ENCODE data around the gene RAD9A.

Gene RAD9A

DNA sequence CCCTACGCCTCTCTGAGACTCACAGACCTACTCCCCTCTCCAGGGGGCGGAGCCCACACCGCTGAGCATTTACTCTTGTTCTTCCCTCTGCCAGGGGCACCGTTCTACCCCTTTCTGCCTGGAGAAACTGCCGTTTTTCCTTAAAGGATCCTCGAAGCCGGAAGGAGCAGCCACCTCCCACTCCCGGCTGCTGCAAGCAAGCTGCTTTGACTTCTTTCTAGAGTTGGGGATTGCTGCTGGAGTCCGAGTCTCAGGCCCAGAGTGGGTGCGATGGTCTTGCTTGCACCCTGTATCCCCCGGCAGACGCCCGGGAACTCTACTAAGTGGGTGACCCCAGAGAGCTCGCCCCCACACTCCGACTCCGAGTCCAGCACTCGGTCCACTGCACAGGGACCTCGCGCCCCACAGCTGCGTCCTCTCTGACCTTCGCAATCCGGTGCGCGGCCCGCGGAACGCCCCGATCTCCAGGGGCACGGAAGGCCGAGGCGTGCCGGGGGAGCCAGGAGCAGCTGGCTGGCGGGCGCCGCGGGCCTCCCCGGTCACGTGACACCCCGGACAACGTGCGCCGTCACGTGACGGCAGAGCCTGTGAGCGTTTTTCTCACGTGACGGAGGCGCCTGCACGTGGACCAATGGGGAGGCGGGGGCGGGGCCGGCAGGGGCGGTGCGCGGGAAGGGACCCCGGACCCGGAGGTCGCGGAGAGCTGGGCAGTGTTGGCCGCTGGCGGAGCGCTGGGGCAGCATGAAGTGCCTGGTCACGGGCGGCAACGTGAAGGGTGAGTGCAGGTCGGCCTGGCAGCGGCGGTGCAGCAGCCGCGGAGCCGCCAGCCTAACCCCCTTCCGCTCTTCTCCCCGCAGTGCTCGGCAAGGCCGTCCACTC is at the start of gene RAD9A:
RAD9A (plus strand) TSS at position 683 of the 879 bp plus-strand sequence; CDS start at position 742, 59 bp downstream.
- DNase-seq (ENCODE audit: low read depth in 1 of 2, low spot score in 1 of 2), result peak; percentile 85 to 90

DNA sequence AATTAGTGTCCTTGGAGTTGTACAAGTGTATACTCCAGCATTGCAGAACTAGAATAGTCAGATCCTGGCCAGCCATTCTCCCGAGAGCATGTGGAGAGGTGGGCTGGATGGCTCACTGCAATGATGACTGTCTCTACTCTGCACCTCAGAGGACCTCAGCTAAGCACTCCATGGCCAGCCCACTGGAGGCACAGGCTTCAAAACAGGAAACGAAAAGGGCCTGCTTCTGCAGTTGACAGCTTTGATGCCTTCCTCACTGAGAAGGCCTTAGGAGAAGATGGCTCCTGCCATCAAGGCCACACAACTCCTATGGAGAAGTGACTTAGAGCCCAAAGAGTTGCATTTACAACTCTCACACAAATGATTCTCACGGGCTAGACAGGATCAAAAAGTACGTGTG is 47.5 kb upstream of the RAD9A start:
- DNase-seq (ENCODE audit: low read depth in 1 of 2, low spot score in 1 of 2), result no peak

DNA sequence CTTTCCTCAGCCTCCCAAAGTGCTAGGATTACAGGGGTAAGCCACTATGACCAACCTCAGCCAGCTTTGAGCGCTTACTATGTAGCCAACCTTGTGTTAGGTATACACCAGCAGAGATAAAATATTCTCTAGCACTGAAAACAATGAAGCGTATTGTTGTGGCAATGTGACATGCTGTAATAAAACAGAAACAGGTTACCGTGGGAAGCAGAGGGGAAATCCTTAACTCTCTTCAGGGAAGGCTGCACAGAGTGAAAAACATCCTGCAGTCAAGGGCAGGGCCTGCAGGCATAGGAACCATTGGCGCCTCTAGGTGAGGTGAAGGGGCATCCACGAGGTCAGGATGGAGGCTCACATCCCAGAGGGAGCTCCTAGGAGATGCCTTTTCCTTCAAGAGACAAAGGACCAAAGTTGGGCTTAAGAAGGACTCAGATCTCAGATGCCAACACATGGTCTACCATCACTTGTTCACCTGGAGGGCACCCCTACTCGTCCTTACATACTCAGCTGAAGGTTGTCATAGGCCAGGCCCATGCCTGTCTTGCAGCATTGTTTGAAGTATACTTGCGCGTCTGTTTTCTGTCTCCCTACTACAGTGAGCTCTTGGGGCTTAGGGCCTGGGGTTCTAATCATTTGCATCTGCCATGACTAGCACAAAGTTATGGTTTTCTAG is 46.4 kb upstream of the RAD9A start:
- DNase-seq (ENCODE audit: low read depth in 1 of 2, low spot score in 1 of 2), result no peak

DNA sequence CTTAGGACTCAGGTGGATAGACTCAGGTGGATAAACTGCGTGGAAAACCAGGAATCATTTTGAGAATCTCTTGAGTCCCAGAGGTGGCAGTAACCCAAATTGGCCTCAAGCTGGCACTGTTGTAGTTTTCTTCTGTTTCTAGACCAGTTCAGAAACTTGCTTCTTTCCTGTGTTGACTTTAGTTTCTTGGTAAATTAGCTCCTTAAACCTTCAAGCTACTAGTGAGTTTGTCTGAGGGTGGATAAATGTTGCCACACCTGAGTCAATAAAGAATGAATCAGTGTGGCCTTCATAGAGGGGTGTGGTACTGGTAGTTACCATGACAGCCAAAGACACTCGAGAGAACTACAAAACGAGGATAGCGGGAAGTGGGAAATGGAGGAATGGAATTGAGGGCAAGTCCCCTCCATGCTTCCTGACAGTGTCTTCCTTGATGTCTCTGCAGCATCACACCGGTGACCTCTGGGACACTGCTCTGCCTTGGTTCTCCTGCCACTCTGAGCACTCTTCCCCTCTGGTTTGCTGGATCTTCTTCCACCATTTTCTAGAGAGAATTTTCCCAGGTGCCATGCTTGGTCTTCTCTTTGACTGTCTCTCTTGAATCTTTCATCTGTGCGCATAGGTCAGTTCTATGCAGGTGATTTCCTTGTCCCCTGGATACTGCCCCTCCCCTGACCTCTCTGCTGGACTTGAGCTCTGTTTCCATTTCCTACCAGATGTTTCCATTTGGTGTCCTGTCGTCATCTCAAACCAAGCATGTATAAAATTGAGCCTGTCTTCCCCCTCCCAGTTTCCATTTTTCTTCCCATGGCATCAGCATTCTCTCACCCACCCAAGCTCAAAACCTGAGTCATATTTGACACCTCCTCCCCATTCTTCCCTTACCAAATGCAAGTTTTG is 45.6 kb upstream of the RAD9A start:
- no peak for DNase-seq (ENCODE audit: low read depth in 1 of 2, low spot score in 1 of 2)

DNA sequence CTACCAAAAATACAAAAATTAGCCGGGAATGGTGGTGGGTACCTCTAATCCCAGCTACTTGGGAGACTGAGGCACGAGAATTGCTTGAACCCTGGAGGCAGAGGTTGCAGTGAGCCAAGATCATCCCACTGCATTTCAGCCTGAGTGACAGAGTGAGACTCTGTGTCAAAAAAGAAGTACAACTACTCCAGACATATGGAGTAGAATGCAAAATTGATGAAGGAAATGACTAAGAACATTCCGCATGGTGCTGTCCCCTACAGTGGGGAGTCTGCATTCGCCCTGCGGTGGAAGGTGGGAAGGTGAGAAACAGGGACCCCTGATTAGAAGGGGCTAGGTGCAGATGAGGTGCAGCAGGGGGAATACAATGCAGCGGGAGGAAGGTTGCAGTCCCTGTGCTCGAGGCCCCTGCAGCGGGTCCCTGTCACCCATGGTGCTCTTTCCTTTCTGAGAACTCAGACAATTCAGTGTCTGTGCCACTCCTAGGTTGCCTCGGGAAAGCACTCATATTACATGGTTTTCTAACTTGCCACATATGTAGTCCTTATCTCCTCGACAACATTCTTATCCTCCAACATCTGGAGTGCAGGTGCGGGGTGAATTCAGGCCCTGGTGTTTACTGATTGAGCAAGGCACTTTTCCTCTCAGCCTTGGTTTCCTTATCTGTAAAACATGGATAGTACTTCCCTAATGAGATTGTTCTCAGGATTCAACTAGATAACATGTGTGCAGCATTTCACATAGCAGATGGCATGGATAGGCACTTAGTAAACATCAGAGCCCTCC is 43.6 kb upstream of the RAD9A start:
- DNase-seq (ENCODE audit: low read depth in 1 of 2, low spot score in 1 of 2), result no peak

DNA sequence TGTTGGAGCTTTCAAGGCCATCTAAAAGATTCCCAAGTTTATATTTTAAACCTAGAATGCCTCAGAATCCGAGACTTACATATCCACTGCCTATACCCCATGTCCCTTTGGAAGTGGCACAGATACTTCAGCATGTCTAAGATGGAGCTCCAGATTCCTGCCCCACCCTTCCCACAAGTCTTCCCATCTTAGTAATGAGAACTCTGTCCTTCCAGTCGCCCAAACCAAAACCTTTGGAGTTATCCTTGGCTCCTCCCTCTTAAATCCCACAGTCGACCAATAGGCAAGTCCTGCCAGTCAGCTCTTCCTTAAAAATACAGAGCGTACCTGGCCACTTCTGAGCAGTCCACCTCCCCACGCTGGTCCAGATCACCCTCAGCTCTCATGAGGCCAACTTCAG is 42.8 kb upstream of the RAD9A start:
- DNase-seq (ENCODE audit: low read depth in 1 of 2, low spot score in 1 of 2), result no peak

DNA sequence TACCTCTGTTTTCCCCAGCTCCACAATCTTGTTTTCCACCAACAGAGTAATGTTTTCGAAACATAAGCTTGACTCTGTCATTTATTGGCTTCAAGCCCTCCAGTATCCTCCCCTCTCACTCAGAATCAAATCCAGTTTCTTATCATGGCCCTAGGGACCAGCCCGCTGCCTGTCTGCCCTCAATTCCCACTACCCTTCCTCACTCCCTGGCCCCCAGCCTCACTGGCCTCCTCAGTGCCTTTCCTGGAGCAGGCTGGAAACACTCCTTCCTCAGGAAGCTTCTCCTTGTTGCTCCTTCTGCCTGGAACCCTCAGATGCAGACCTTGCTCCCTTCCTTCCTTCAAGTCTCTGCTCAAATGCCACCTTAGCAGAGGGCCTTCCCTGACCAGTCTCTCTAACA is 42.3 kb upstream of the RAD9A start:
- no peak for DNase-seq (ENCODE audit: low read depth in 1 of 2, low spot score in 1 of 2)

DNA sequence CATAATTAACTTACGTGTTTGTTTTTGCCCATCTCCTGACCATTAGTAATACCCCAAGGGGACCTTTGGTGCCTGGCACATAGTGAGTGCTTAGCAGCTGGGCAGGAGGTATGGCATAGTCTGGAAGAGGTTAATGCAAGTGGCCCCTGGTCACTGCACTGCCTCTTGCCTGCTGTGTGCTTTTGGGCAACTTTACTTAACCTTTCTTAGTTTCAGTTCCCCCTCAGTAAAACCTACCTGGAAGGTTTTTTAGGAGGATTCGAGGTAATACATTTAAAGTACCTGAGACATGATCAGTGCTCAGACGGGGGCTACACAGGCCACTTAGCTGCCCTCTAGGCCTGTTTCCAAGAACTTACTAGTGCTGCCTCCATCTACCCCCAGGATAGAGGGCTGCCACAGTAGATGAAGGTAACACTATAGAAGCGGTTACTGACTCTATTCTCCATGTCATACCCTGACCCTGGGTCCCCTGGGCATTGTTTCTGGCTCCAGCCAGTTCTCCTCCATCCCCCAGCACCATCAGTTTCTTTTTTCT is 41.8 kb upstream of the RAD9A start:
- no peak for DNase-seq (ENCODE audit: low read depth in 1 of 2, low spot score in 1 of 2)

DNA sequence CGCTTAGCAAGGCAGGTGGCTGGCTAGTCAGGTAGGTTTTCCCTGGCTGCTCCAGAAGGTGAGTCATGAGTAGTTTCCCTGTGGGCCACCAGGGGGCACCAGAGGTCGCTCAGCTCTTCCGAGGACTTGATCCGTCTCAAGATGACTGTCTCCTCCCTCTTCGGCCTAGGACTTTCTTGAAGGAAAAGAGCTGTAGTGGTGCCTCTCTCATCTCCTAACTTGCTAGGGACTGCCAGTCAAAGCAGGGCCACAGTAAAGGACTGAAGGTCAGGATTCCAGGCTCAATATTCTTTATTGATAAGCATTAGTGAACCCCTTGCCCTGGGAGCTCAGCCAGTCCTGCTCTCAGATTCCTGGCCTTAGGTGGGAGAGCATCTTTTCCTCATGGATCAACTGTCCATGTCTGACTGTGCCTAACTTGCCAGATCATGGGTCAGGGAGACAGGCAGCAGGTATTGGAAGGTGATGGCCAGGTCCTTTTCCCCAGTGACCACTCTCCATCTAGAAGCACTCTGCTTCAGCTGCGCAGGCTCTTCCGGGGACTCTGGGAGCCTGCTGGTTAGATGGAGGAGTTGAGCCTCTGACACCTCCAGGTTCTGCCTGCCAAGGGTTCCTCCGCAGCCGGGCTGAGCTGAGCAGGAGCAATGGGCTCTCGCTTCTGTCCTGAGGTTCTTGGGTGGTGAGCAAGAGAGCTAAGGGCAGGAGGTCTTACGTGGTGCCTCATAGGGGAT is 40.3 kb upstream of the RAD9A start:
- DNase-seq (ENCODE audit: low read depth in 1 of 2, low spot score in 1 of 2), result peak; percentile 37 to 47

DNA sequence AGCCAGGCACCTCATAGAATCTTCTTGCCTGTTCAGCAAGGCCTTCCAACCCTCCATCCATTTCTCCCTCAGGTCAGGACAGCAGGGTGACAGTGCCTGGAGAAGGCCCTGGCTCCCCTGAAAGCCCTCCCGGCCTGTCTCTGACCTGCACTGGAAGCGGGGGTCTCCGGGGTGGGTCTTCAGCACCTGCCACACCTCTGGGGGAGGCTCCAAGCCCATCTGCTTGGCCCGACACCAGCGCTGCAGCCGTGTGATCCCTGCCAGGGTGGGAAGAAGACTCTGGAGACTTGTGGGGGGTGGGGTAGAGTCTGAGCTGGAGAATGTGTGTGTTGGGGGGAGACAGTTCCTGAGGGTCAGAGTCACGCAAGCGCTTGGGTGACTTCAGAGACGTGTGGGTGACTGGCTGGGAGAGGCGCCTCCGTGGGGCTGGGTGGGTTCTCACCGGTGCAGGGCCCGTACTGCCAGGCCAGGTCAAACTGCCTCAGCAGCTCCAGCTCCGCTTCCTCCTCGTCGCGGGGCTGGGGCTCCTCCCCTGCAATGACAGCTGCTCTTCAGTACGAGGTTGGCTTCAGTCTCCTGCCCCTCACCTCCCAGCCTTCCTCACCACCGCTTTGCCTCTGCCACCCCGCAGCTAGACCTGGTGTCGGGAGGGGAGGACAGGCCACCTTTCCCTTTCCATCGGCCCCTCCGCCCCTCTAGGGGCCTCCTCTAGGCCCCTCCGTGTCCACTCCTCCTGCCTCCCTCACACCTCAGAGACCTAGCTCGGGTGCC is 39.1 kb upstream of the RAD9A start:
- no peak for DNase-seq (ENCODE audit: low read depth in 1 of 2, low spot score in 1 of 2)

DNA sequence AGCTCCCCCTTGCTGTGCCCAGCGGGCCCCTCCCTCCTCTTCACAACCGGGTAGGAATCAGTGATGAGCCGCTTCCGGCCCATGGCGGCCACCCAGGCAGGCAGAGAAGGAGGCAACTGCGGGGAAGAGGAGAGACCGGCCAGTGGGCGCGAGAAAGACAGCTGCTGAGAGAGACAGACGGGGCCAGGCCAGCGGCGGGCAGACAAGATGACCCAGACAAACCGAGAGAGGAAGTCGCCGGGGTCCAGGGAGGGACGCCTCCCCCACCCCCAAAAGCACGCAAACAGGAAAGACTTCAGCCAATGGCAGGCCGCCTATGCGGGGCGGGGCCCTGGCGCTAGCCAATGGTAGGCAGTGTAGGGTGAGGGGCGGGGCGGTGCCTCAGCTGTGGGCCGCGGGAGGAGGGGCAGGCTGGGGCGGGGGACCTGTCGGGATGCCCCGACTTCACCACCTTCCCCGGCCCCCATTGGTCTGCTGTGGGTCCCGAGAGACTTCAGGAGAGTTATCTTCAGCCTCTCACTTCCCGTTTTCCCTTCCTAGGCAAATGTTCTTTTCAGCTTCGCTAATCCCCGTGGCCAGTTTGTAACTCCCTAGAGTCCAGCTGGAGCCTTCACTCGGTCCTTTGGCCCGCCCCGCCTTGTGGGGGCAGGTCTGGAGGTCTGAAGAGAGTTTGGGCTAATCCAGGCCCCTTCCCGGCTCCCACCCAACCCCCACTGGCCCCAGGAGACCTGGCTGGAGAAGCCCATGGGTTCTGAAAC is 38.3 kb upstream of the RAD9A start, which contains the start of gene POLD4:
POLD4 (minus strand) TSS at position 230 of the 758 bp plus-strand sequence; CDS start at position 83, 147 bp downstream.
- peak; percentile 90 to 91 for DNase-seq (ENCODE audit: low read depth in 1 of 2, low spot score in 1 of 2)

DNA sequence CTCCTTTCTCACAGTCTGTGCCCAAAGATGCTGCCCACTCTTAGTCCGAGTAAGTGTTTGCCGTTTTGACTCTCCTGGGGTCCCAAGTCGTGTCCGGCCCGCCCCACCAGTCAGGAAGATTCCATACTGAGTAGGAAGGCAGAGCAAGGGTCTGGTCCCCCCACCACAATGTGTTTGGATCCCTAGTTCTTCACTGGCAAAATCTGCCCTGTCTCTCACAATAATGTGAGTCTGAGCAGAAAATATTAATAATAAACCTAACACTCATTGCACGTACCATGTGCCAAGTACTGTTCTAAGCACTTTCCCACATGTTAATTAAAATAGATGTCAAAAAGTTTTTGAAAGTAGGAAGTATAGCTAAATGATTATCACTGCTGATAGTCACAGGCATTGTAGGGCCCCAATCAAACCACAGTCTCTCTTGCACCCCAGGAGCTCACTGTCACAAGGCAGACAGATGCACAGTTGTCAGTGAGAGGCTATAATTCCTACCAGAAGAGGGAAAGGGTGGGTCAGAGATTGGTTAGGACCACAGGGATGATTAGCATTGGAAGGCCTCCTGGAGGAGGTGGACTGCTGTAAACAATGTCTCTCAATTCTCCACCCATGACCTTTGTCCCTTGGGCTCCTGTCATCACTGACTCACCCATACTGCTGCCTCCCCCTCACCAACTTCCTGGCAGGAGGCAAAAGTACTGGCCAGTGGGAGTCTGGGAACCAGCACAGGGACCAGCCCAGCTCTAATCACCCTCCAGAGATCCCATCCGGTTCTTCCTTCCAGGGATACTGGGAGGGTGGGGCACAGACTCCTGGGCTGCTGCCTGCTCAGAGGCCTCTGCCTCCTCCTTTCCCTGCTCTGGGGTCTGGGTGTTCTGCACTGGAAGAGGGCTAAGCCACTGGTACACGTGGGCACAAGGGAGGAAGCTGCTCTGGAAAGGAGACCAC is 37.4 kb upstream of the RAD9A start:
- no peak for DNase-seq (ENCODE audit: low read depth in 1 of 2, low spot score in 1 of 2)

DNA sequence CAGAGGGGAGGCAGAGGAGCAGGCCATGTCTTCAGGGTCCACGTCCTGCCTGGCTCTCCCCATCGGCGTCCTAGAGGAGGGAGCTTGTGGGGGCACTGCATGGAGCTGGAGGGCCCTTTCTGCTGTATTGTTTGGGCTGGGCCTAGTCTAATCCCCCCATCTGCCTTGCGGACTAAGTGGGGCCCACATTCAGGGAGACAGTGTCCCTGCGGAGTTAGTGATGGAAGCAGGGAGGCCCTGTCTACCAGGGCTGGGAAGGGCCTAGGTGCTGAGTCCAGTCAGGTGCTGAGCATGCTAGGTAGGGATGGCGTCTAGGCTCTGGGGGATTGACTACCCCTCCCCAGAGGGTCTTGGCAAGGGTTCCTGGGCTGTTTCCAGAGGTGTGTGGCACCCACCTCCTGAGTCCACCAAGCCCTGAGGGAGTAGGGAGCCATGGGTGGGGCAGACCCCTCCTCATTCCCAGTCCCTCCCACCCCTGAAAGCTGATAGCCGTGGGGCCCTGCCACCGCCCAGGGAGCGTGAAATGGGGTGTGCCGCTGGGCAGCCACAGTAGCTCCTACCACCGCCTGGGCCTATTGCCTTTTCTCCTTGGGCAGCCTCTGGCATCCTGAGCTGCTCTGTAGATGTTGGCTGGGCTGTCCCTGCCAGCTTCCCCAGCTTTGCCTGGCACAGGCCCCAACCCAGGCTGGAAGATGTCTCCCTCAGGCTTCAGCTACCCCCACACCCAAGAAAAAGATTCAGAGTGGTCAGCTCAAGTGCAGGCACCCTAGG is 36.6 kb upstream of the RAD9A start:
- no peak for DNase-seq (ENCODE audit: low read depth in 1 of 2, low spot score in 1 of 2)

DNA sequence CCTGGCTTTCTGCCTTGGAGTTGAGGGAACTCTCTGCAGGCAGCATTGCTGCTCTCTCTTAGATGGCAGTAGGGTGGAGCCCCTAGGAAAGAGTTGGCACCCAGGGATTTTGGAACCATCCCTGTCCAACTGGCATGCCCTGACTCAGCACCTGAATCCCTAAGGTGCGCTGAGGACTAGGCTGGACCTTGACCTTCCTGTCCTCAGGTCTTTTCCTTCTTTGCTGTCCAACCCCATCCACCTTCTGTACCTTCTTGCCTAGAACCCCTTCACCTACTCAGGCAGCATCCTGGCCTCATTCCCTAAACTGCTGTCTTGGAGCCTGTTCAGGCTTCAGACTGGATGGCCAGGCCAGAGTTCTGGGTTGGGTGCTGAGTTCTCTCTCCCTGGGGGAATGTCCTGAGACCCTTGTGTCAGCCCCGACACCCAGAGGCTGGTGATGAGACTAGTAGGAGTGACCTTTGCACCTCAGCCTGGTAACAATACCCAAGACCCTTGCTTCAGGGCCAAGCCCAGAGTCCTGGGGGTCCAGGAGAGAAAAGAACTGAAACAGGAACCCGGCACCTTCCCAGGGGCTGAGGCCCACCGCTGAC is 35.9 kb upstream of the RAD9A start:
- DNase-seq (ENCODE audit: low read depth in 1 of 2, low spot score in 1 of 2), result no peak

DNA sequence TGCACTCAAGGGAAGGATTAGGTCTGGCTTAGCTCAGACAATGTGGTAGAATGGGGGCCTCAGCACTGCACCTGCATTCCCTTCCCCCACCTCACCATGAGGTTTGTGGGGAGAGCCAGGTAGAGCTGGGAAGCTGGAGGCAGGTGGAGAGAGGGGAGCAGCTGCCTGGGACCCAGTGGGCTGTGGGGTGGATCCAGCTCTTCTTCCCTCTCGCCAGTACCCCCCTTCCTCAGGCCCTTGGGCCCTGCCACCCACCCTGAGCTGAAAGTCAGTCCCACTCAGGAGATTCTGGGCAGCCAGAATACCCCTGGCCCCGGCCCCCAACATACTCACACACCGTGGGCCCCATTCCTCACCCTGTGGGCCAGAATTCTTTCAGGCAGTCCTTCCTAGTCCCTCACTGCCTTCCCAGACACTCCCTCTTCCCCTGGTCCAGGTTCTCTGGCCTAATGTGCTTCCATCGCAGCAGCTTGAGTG is 35.4 kb upstream of the RAD9A start:
- no peak for DNase-seq (ENCODE audit: low read depth in 1 of 2, low spot score in 1 of 2)
